Loucy (cell line): ENCODE results near the gene STMN3.

Source experiments
- CTCF ChIP-seq: fragments of 200-600 bp; sonication (generic); conservative IDR thresholded peaks from 2 replicates; pipeline ENCODE4 v1.5.1; 2014; ENCODE audit warnings: mild to moderate bottlenecking, antibody characterized with exemption, low read length
- EZH2phosphoT487 ChIP-seq: fragments of 200-600 bp; IDR thresholded peaks from 2 replicates; pipeline ENCODE4 v1.6.1; 2018; ENCODE audit warnings: antibody characterized with exemption, mild to moderate bottlenecking, moderate library complexity, borderline replicate concordance

GRCh38 chr20:63696628-63697356 is 43.6 kb upstream of the STMN3 start, which contains the start of gene TNFRSF6B:
- no peak for TF ChIP-seq CTCF
- no peak for TF ChIP-seq EZH2phosphoT487
